A673 (cell line): ENCODE results near the gene EYS. TPM values are rescaled to one million over a fixed set of nuclear protein-coding genes. Genes with fewer than 3 reads are reported as not detected.
A peak's percentile ranks its signal among the peaks of the same experiment; 100 is the strongest.

Experiments
- BruUV-seq: library from RNA; stranded (reverse); fragments of 400-500 nt; replicated peaks from 2 replicates; lab custom pipeline; 2021; lab: Mats Ljungman, UMichigan
- CTCF ChIA-PET: fragments of 300-600 bp; sonication (Branson Sonifier 250); formaldehyde crosslinking; loops from one replicate; lab custom pipeline; 2022; ENCODE audit warnings: antibody characterized with exemption; lab: Charles Lee
- POLR2A ChIA-PET: fragments of 300-600 bp; sonication (Branson Sonifier 250); formaldehyde crosslinking; loops from one replicate; lab custom pipeline; 2022; ENCODE audit warnings: antibody characterized with exemption; ENCODE audit not compliant: low non-redundant PET; lab: Charles Lee
- DNase-seq: peaks from one replicate; pipeline ENCODE4 v3.0.0-alpha.2; 2015; ENCODE audit warnings: low spot score
- H3K27ac ChIP-seq: fragments of 200-600 bp; sonication (generic); 2 replicates; pipeline ENCODE4 v1.5.1; 2016; ENCODE audit warnings: mixed run types, low read depth, mild to moderate bottlenecking, mixed read lengths, antibody characterized with exemption, low read length; ENCODE audit not compliant: poor library complexity, severe bottlenecking
- H3K27me3 ChIP-seq: fragments of 200-600 bp; sonication (generic); replicated peaks from 2 replicates; pipeline ENCODE4 v1.6.1; 2017; ENCODE audit warnings: mixed run types, low read depth, mild to moderate bottlenecking, mixed read lengths, antibody characterized with exemption, low read length; ENCODE audit not compliant: insufficient read depth, poor library complexity
- H3K36me3 ChIP-seq: fragments of 200-600 bp; sonication (generic); 2 replicates; pipeline ENCODE4 v1.6.1; 2016; ENCODE audit warnings: mixed run types, mild to moderate bottlenecking, mixed read lengths, antibody characterized with exemption, low read length; ENCODE audit not compliant: insufficient read depth, poor library complexity, severe bottlenecking
- H3K4me1 ChIP-seq: fragments of 200-600 bp; sonication (generic); 2 replicates; pipeline ENCODE4 v1.6.1; 2017; ENCODE audit warnings: mixed run types, mild to moderate bottlenecking, mixed read lengths, antibody characterized with exemption, low read length; ENCODE audit not compliant: insufficient read depth, poor library complexity, severe bottlenecking
- H3K4me3 ChIP-seq: fragments of 200-600 bp; sonication (generic); 2 replicates; pipeline ENCODE4 v1.5.1; 2016; ENCODE audit warnings: low read depth, mixed run types, mild to moderate bottlenecking, mixed read lengths, low read length; ENCODE audit not compliant: poor library complexity, severe bottlenecking
- H3K9me3 ChIP-seq: fragments of 200-600 bp; sonication (generic); 2 replicates; pipeline ENCODE4 v1.6.1; 2016; ENCODE audit warnings: mixed run types, low read depth, mild to moderate bottlenecking, mixed read lengths, antibody characterized with exemption, low read length; ENCODE audit not compliant: poor library complexity, severe bottlenecking
- CTCF ChIP-seq: fragments of 300-800, 200-600 bp; sonication (generic); conservative IDR thresholded peaks from 2 replicates; pipeline ENCODE4 v1.5.1; 2017; ENCODE audit warnings: low read depth, mild to moderate bottlenecking, antibody characterized with exemption, low read length, moderate library complexity, mixed read lengths
- EZH2 ChIP-seq: fragments of 200-600 bp; sonication (generic); IDR thresholded peaks from 2 replicates; pipeline ENCODE4 v1.6.1; 2017; ENCODE audit warnings: borderline replicate concordance, low read depth, mild to moderate bottlenecking, mixed read lengths, antibody characterized with exemption, low read length; ENCODE audit not compliant: poor library complexity, severe bottlenecking
- intact Hi-C: fragments of 100-400 bp; cut with micrococcal nuclease; formaldehyde crosslinking; loops from one replicate; pipeline ENCODE4 v1.10.0; 2022; ENCODE audit not compliant: unreplicated experiment
- total RNA-seq: library from RNA; stranded (reverse); gene quantifications from 2 replicates; pipeline ENCODE4 v1.2.3, GENCODE V29; 2021

The EYS gene
- total RNA-seq, 1 experiment from 2014 or later, result 0.47 TPM

- ChIA-PET POLR2A (no interaction called here), CTCF (no interaction called here)
- no peak overlapping the region for H3K27ac ChIP-seq
These were observed 169.4 kb downstream of the EYS start for GRCh38 chr6:65537600-65537999.

GRCh38 chr6:65531533-65531932 is 175.5 kb downstream of the EYS start:
- POLR2A ChIA-PET, result no interaction called here
- H3K9me3 ChIP-seq, result no peaks in the 10 kb centered on the region
- BruUV-seq, result no TSS peak
- H3K4me1 ChIP-seq, result no peaks in the 10 kb centered on the region
- DNase-seq, result no peak
- H3K36me3 ChIP-seq, result no peaks in the 10 kb centered on the region
- H3K4me3 ChIP-seq, result no peak overlapping the region
- CTCF ChIA-PET, result no interaction called here
- no peak for TF ChIP-seq CTCF
- no peaks in the 10 kb centered on the region for H3K27me3 ChIP-seq
- H3K27ac ChIP-seq, result no peak overlapping the region
- intact Hi-C loops, result no loop called here

More at GRCh38 chr6:65537600-65537999, 169.4 kb downstream of the EYS start:
- intact Hi-C loops, result no loop called here
- Histone ChIP-seq H3K4me1 (no peaks in the 10 kb centered on the region), H3K4me3 (no peak overlapping the region), H3K36me3 (no peaks in the 10 kb centered on the region), H3K9me3 (no peaks in the 10 kb centered on the region), H3K27me3 (no peaks in the 10 kb centered on the region)
- BruUV-seq, result no TSS peak
- TF ChIP-seq CTCF, result no peak
- TF ChIP-seq EZH2, result no peak
- DNase-seq, result peak; percentile 2

DNA sequence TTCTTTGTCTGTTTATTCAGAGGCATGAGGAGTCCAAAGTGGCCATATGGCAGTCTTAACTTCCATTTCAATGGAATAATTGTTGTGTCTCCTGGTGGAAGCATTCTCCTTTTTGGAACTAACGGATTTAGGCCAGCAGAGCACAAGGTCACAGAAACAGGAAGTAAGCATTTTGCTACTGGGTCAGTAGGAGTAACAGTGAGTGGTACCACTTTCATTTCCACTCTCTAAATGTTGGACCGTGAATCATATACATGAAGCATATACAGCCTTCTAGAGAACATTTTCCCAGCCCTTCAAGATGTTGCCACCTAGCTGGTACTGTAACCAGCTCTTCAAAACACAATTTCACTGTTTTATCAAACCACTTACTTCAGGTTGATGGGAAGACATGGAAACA is 182.8 kb downstream of the EYS start:
- no peaks in the 10 kb centered on the region for H3K9me3 ChIP-seq
- H3K36me3 ChIP-seq, result no peaks in the 10 kb centered on the region
- H3K4me3 ChIP-seq, result no peak overlapping the region
- TF ChIP-seq EZH2, result no peak
- no peak for TF ChIP-seq CTCF
- DNase-seq, result no peak
- H3K27me3 ChIP-seq, result no peaks in the 10 kb centered on the region
- no peaks in the 10 kb centered on the region for H3K4me1 ChIP-seq
- ChIA-PET POLR2A (no interaction called here), CTCF (no interaction called here)
- BruUV-seq, result no TSS peak
- H3K27ac ChIP-seq, result no peak overlapping the region
- intact Hi-C loops, result no loop called here
